HepG2 (cell line): Measurements from ENCODE around the gene TOB2. TPM values are rescaled to one million over a fixed set of nuclear protein-coding genes. Genes with fewer than 3 reads are reported as not detected.

ENCODE experiments used
- CBFB ChIP-seq: sonication (generic); formaldehyde crosslinking; IDR thresholded peaks from 2 replicates; pipeline ENCODE4 v1.4.0; 2020; ENCODE audit warnings: missing genetic modification reagents
- CSRNP1 ChIP-seq: sonication (generic); formaldehyde crosslinking; IDR thresholded peaks from 2 replicates; pipeline ENCODE4 v1.8.1; 2023; ENCODE audit warnings: mild to moderate bottlenecking, missing genetic modification reagents
- DNMT3B ChIP-seq: conservative IDR thresholded peaks from 2 replicates; pipeline ENCODE4 v1.6.1; 2016; ENCODE audit warnings: missing biosample characterization, control low read depth
- DPF2 ChIP-seq: sonication (generic); formaldehyde crosslinking; IDR thresholded peaks from 2 replicates; pipeline ENCODE4 v1.4.0; 2020; ENCODE audit warnings: mild to moderate bottlenecking, low read depth, missing genetic modification reagents, borderline replicate concordance
- GATA4 ChIP-seq: sonication (generic); IDR thresholded peaks from 2 replicates; pipeline ENCODE4 v1.6.1; 2016; ENCODE audit warnings: antibody characterized with exemption, low read depth, borderline replicate concordance
- GATAD1 ChIP-seq: IDR thresholded peaks from 2 replicates; pipeline ENCODE4 v1.6.1; 2016; ENCODE audit warnings: missing genetic modification reagents, missing compliant biosample characterization
- HMG20A ChIP-seq: IDR thresholded peaks from 2 replicates; pipeline ENCODE4 v1.6.1; 2016; ENCODE audit warnings: borderline replicate concordance
- HNRNPLL ChIP-seq: fragments of 200-400 bp; formaldehyde crosslinking; IDR thresholded peaks from 2 replicates; pipeline ENCODE4 v1.6.1; 2017; ENCODE audit warnings: mild to moderate bottlenecking, low read depth, low read length; ENCODE audit not compliant: poor library complexity, severe bottlenecking
- JUNB ChIP-seq: sonication (generic); formaldehyde crosslinking; IDR thresholded peaks from 2 replicates; pipeline ENCODE4 v1.8.0; 2022; ENCODE audit warnings: missing genetic modification reagents, mild to moderate bottlenecking, borderline replicate concordance
- MXD3 ChIP-seq: IDR thresholded peaks from 2 replicates; pipeline ENCODE4 v1.6.1; 2016; ENCODE audit warnings: mild to moderate bottlenecking, missing biosample characterization, missing genetic modification reagents
- NAIF1 ChIP-seq: sonication (generic); formaldehyde crosslinking; IDR thresholded peaks from 2 replicates; pipeline ENCODE4 v1.5.0; 2020; ENCODE audit warnings: mild to moderate bottlenecking, missing genetic modification reagents, borderline replicate concordance
- POLR2G ChIP-seq: fragments of 200-400 bp; formaldehyde crosslinking; IDR thresholded peaks from 2 replicates; pipeline ENCODE4 v1.6.1; 2018; ENCODE audit warnings: mild to moderate bottlenecking, low read depth, low read length, moderate library complexity
- SOX13 ChIP-seq, 3 experiments: fragments of 450-650 bp in 1 of 3; sonication (generic) in 1 of 3; formaldehyde crosslinking in 1 of 3; IDR thresholded peaks in 2 of 3; conservative IDR thresholded peaks in 1 of 3; 2 replicates each; pipeline versions ENCODE4 v1.5.0 to v1.6.1; 2016 to 2020; ENCODE audit warnings: antibody characterized with exemption in 1 of 3, mild to moderate bottlenecking in 1 of 3, missing compliant biosample characterization in 1 of 3, missing genetic modification reagents in 1 of 3, moderate library complexity in 1 of 3
- ZNF296 ChIP-seq: sonication (generic); formaldehyde crosslinking; conservative IDR thresholded peaks from 2 replicates; pipeline ENCODE4 v1.5.0; 2020; ENCODE audit warnings: mild to moderate bottlenecking, missing genetic modification reagents
- ZNF503 ChIP-seq: sonication (generic); formaldehyde crosslinking; IDR thresholded peaks from 2 replicates; pipeline ENCODE4 v1.4.0; 2020; ENCODE audit warnings: missing genetic modification reagents
- ZNF562 ChIP-seq: sonication (generic); formaldehyde crosslinking; IDR thresholded peaks from 2 replicates; pipeline ENCODE4 v1.8.0; 2022; ENCODE audit warnings: missing genetic modification reagents, borderline replicate concordance
- ZNF777 ChIP-seq: sonication (generic); formaldehyde crosslinking; IDR thresholded peaks from 2 replicates; pipeline ENCODE4 v1.4.0; 2020; ENCODE audit warnings: missing genetic modification reagents
- ZNF782 ChIP-seq: sonication (generic); formaldehyde crosslinking; IDR thresholded peaks from 2 replicates; pipeline ENCODE4 v1.4.0; 2020; ENCODE audit warnings: missing genetic modification reagents, mild to moderate bottlenecking, borderline replicate concordance
- ZNF878 ChIP-seq: sonication (generic); formaldehyde crosslinking; IDR thresholded peaks from 2 replicates; pipeline ENCODE4 v1.8.1; 2023; ENCODE audit warnings: mild to moderate bottlenecking, missing genetic modification reagents, moderate library complexity
- polyA plus RNA-seq, 8 experiments: library from polyadenylated mRNA; depleted of rRNA in 3 of 8; stranded (reverse) in 7 of 8; unstranded in 1 of 8; fragments of >200 nt; fragmentation: Illumina TruSeq in 4 of 8; extraction: Trizol in 4 of 8; gene quantifications; 2 replicates each; pipeline versions ENCODE4 v1.2.1 to v1.2.3, GENCODE V29; 2011 to 2016; ENCODE audit warnings: low read depth in 4 of 8, missing spikeins in 1 of 8, mixed read lengths in 1 of 8; ENCODE audit not compliant: insufficient read depth in 1 of 8
- total RNA-seq, 5 experiments: library from RNA; depleted of rRNA; stranded (reverse); fragments of >200 nt; fragmentation: Illumina TruSeq; extraction: Trizol; gene quantifications; 2 replicates each; pipeline ENCODE4 v1.2.3, GENCODE V29; 2016; ENCODE audit warnings: low read depth in 1 of 5
- TF ChIP-seq, protein P1 (sequence below): IDR thresholded peaks from 2 replicates; pipeline ENCODE4 v1.6.1; 2016; ENCODE audit warnings: missing compliant biosample characterization, missing genetic modification reagents, borderline replicate concordance
- TF ChIP-seq, protein P2 (sequence below): sonication (generic); formaldehyde crosslinking; IDR thresholded peaks from 2 replicates; pipeline ENCODE4 v1.4.0; 2020; ENCODE audit warnings: missing genetic modification reagents, borderline replicate concordance

Gene TOB2
- total and polyA plus RNA-seq, 2 of the 13 experiments (the other 11 are each of a cell fraction or from before 2014, with no cell fraction given): 12.2 to 13.7 TPM

- TF ChIP-seq CBFB (CRISPR knock-in tag) (peak; percentile 5; the same call in 1 of the 2 replicates), NAIF1 (CRISPR knock-in tag) (no peak), CSRNP1 (CRISPR knock-in tag) (no peak), JUNB (no peak), ZNF296 (peak; percentile 89; the same call in 1 of the 2 replicates), DNMT3B (CRISPR knock-in tag) (no peak), MXD3 (CRISPR knock-in tag) (no peak; the same call in none of the 2 replicates), POLR2G (peak; percentile 53; the same call in 1 of the 2 replicates), ZNF562 (CRISPR knock-in tag) (no peak), ZNF777 (no peak; the same call in 1 of the 2 replicates), HNRNPLL (no peak), GATA4 (peak; percentile 47; the same call in 1 of the 2 replicates), ZNF878 (CRISPR knock-in tag) (peak; percentile 71; the same call in 1 of the 2 replicates), DPF2 (CRISPR knock-in tag) (no peak), ZNF503 (no peak), SOX13 (IDR thresholded peaks at IDR 0.05) (no peak), SOX13 (CRISPR knock-in tag; conservative IDR thresholded peaks at IDR 0.05 in 1 of 2, IDR thresholded peaks at IDR 0.05 in 1 of 2) (no peak), GATAD1 (CRISPR knock-in tag) (peak; percentile 9; the same call in 1 of the 2 replicates), ZNF782 (CRISPR knock-in tag) (no peak), HMG20A (CRISPR knock-in tag) (no peak; the same call in 1 of the 2 replicates)
- TF ChIP-seq, protein P1, sequence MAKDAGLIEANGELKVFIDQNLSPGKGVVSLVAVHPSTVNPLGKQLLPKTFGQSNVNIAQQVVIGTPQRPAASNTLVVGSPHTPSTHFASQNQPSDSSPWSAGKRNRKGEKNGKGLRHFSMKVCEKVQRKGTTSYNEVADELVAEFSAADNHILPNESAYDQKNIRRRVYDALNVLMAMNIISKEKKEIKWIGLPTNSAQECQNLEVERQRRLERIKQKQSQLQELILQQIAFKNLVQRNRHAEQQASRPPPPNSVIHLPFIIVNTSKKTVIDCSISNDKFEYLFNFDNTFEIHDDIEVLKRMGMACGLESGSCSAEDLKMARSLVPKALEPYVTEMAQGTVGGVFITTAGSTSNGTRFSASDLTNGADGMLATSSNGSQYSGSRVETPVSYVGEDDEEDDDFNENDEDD (CRISPR knock-in tag): no peak; the same call in none of the 2 replicates
- TF ChIP-seq, protein P2, sequence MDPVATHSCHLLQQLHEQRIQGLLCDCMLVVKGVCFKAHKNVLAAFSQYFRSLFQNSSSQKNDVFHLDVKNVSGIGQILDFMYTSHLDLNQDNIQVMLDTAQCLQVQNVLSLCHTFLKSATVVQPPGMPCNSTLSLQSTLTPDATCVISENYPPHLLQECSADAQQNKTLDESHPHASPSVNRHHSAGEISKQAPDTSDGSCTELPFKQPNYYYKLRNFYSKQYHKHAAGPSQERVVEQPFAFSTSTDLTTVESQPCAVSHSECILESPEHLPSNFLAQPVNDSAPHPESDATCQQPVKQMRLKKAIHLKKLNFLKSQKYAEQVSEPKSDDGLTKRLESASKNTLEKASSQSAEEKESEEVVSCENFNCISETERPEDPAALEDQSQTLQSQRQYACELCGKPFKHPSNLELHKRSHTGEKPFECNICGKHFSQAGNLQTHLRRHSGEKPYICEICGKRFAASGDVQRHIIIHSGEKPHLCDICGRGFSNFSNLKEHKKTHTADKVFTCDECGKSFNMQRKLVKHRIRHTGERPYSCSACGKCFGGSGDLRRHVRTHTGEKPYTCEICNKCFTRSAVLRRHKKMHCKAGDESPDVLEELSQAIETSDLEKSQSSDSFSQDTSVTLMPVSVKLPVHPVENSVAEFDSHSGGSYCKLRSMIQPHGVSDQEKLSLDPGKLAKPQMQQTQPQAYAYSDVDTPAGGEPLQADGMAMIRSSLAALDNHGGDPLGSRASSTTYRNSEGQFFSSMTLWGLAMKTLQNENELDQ (CRISPR knock-in tag): 0 out of 2 replicates have a peak, but pooled peaks have one; percentile 3
These were observed 1.0 kb upstream of the TOB2 start (continued) for GRCh38 chr22:41447435-41448188.
